Stimulated activated CD8-positive, alpha-beta memory T cell treated with anti-CD3 and anti-CD28 coated beads, Interleukin-7, amount 100 ng/mL, for 1 hour (primary cell): ENCODE results near the gene SPACDR.

Source experiments
- DNase-seq, 2 donors: peaks; one replicate each; pipeline ENCODE4 v3.0.0-alpha.2; 2020; ENCODE audit warnings: low read depth in 2 of 2

SPACDR gene

DNA sequence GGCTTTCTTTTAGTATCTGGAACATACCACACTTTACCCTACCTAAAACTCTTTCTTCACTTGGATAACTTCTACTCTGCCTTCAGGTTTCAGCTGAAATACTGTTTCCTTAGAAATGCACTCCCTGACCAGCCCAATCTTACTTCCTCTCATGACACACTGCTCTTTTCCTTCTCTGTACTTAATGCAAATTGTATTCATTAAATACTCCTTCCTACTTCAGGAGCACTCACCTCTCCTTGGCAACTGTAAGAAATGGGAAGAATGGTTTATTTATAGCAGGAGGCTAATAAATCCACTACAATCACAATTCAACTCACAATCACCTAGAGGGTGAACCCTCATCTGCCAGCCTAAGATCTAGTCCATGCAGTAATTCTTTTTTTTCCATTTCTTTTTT lies 50.7 kb downstream of the SPACDR start:
- DNase-seq, result no peak

DNA sequence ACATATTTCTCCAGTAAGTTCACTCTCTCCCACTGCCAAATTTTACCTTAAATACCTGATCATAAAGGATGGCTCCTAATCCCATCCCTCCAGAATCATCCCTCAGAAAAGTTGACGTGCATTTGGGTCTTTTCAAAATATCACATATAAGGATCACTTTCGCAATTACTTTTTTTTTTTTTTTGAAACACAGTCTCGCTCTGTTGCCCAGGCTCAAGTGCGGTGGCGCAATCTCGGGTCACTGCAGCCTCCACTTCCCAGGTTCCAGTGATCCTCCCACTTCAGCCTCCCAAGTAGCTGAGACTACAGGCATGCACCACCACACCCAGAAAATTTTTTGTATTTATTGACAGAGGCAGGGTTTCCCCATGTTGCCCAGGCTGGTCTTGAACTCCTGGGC lies 53.0 kb downstream of the SPACDR start:
- DNase-seq, result no peak

DNA sequence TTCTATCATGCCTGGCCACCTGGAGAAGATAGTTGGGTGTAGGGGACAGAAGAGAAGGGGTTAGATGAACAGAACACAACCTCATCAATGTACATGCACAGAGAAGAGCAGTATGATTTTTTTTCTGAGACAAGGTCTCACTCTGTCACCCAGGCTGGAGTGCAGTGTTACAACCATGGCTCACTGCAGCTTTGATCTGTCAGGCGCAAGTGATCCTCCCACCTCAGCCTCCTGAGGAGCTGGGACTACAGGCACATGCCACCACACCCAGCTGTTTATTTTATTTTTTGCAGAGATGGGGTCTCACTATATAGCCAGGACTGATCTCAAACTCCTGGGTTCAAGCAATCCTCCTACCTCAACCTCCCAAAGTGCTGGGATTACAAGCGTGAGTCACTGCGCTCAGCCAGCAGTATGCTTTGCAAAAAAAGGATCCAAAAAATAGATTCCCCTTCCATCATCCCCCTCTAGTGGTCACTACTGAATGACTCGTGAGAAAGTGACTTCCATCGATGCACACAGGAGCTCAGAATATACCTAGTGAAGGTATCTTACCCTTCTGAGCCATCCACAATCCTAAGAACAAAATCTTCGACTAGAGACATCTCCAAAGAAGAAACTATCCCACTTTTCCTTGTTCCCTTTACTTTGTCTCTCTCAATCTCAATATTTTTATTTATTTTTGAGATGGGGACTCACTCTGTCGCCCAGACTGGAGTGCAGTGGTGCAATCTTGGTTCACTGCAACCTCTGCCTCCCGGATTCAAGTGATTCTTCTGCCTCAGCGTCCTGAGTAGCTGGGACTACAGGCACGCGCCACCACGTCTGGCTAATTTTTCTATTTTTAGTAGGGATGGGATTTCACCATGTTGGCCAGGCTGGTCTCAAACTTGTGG lies 56.5 kb downstream of the SPACDR start:
- DNase-seq, result no peak

DNA sequence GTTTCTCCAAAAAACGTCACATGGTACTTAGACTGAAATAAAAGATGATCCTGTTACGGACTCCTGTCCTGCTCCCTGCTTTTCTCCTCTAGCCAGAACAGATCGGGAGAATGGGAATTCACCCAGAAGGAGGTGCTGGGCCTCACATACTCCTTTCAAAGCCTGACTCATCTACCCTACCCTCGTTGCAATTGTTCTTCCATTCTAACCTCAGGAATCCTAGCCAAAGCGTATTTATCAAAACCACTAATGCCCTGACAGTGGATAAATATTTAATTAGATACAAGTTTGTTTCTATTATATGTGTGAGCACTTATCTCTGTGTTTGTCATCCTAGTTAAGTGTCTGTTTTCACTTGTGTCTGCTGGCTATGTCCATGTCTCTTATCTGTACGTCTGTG lies 57.3 kb downstream of the SPACDR start:
- DNase-seq, result no peak
